ENCODE measurements around the gene TPM2.

- TF ChIP-seq FOXM1 (IDR thresholded peaks at IDR 0.05; ENCODE audit: low read depth, low read length) (no peak), STAT3 (IDR thresholded peaks at IDR 0.05; ENCODE audit: low read depth, low read length) (no peak), POLR2A (IDR thresholded peaks at IDR 0.05; ENCODE audit: low read depth, low read length) (no peak), CTCF (IDR thresholded peaks at IDR 0.05 in 2 of 3, conservative IDR thresholded peaks at IDR 0.05 in 1 of 3; ENCODE audit: control insufficient read depth in 2 of 3, extremely low read depth in 1 of 3, insufficient read depth in 1 of 3, low read depth in 3 of 3, low read length in 3 of 3) (no peak), EZH2 (IDR thresholded peaks at IDR 0.05; ENCODE audit: borderline replicate concordance, control insufficient read depth, low read depth, low read length) (no peak), YY1 (IDR thresholded peaks at IDR 0.05; ENCODE audit: low read depth, low read length) (no peak), EGR1 (IDR thresholded peaks at IDR 0.05; ENCODE audit: borderline replicate concordance in 1 of 2, low read depth in 2 of 2, low read length in 2 of 2) (no peak)
Observed at GRCh38 chr9:35706951-35707350, 17.2 kb upstream of the TPM2 start.
